Sigmoid colon (tissue), 7 donors: ENCODE data around the gene SAMD10. TPM values are rescaled to one million over a fixed set of nuclear protein-coding genes. Genes with fewer than 3 reads are reported as not detected.
A peak's percentile ranks its signal among the peaks of the same experiment; 100 is the strongest.
"Not testable (repeated sequence)": the region's sequence is repeated elsewhere in the genome, so short reads cannot be mapped to it uniquely, and the experiment has no call there.

ENCODE experiments used
- DNase-seq: peaks from one replicate; pipeline ENCODE4 v3.0.0-alpha.2; 2019
- H3K27ac ChIP-seq, 4 donors: fragments of 200-600 bp; sonication (generic); one replicate each; pipeline ENCODE4 v1.5.1; 2016 to 2019; ENCODE audit warnings: mild to moderate bottlenecking in 1 of 4
- H3K27me3 ChIP-seq, 3 donors: fragments of 200-600 bp; sonication (generic); one replicate each; pipeline ENCODE4 v1.5.1; 2019; ENCODE audit warnings: mild to moderate bottlenecking in 1 of 3
- H3K36me3 ChIP-seq, 4 donors: fragments of 200-600 bp; sonication (generic); one replicate each; pipeline ENCODE4 v1.5.1; 2016 to 2019
- H3K4me1 ChIP-seq, 4 donors: fragments of 200-600 bp; sonication (generic); one replicate each; pipeline ENCODE4 v1.5.1; 2017 to 2019
- H3K4me3 ChIP-seq, 4 donors: fragments of 200-600 bp; sonication (generic); one replicate each; pipeline ENCODE4 v1.5.1; 2017 to 2019; ENCODE audit warnings: mild to moderate bottlenecking in 2 of 4, moderate library complexity in 1 of 4
- H3K9me3 ChIP-seq, 4 donors: fragments of 200-600 bp in 3 of 4; sonication (generic) in 3 of 4; one replicate each; pipeline versions ENCODE4 v1.5.1 to v1.6.1; 2013 to 2019
- EP300 ChIP-seq, 4 donors: sonication (generic); formaldehyde crosslinking; IDR thresholded peaks; one replicate each; pipeline ENCODE4 v1.6.1; 2017; ENCODE audit warnings: antibody characterized with exemption in 4 of 4
- POLR2A ChIP-seq, 2 donors: fragments of 450-650 bp; IDR thresholded peaks; one replicate each; pipeline ENCODE4 v1.6.1; 2016; ENCODE audit warnings: antibody characterized with exemption in 2 of 2, mild to moderate bottlenecking in 2 of 2, moderate library complexity in 2 of 2
- POLR2AphosphoS5 ChIP-seq, 4 donors: sonication (generic); formaldehyde crosslinking; IDR thresholded peaks; one replicate each; pipeline ENCODE4 v1.6.1; 2017; ENCODE audit warnings: antibody characterized with exemption in 4 of 4
- WGBS, 2 donors: extraction: QIAGEN DNeasy Blood & Tissue Kit; methylation state at CpG; one replicate each; pipeline ENCODE4 v1.1.7; 2013; 5-methylcytosine and 5-hydroxymethylcytosine counted together
- intact Hi-C: fragments of 100-400 bp; cut with DNase I; formaldehyde crosslinking; loops from one replicate; pipeline ENCODE4 v1.15.1; 2023
- polyA plus RNA-seq, 3 donors: library from polyadenylated mRNA; stranded (reverse); fragments of 200-250 nt; gene quantifications; one replicate each; pipeline ENCODE4 v1.2.3, GENCODE V29; 2013
- total RNA-seq, 4 donors: library from RNA; depleted of rRNA; stranded (reverse); fragments of >200 nt; gene quantifications; one replicate each; pipeline ENCODE4 v1.1.0, GENCODE V29; 2016
- TF ChIP-seq, protein P1 (sequence below), 4 experiments: fragments of 450-650 bp in 3 of 4; fragments of 200-600 bp in 1 of 4; IDR thresholded peaks; one replicate each; pipeline ENCODE4 v1.5.1; 2016 to 2019; ENCODE audit warnings: antibody characterized with exemption in 4 of 4, mild to moderate bottlenecking in 3 of 4, moderate library complexity in 2 of 4
- donor health status: healthy with polysubstance abuse.
- donor health status: Bipolar disorder and iron deficiency.
- donor health status: healthy.

The SAMD10 gene
- total and polyA plus RNA-seq, 7 donors, result 0.68 to 8.7 (median 2.8) TPM

DNA sequence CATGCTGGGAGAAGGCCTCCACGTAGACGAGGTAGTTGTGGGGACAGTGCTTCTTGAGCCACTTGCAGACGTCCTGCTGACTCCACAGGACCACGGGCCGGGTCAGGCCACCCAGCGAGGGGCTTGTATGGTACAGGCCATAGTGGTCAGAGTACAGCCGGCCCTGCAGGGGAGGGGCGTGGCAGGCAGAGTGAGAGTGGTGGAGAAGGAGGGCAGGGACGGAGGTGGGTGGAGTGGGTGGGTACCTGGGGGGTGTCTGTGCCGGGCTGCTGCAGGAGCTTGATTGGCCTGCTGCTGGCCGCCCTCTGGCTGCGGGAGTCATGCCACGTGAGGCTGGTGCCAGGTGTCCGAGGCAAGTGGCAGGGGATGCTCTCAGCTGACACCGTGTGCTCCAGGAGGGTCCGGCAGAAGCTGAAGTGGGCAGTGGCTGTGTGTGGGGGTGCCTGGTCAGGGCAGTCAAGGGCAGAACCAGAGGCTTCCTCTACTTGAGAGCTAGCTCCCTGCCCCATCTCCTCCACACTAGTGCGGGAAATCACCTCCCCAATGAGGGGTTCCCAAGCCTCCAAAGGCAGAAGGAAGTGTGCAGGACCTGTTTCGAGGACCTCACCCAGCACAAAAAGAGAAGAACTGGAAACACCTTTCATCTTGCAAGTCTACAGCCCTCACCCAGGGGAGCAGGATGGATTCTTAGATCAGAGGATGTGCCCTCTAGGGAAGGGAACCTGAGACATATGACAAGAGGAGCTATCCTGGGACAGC is 2.3 kb downstream of the SAMD10 start:
- intact Hi-C loops, result loop anchor here (10.0 kb wide), 2 partner anchors 322 to 762 kb away; partner anchors contain the start of genes RTEL1, STMN3 and YTHDF1
- no peaks in the 10 kb centered on the region for H3K9me3 ChIP-seq
- peak; percentile 57 for DNase-seq
- H3K4me3 ChIP-seq, result no peak overlapping the region
- H3K36me3 ChIP-seq, result no peaks in the 10 kb centered on the region
- H3K27me3 ChIP-seq, result peaks cover 0 to 12% (median 7%) of the 10 kb centered on the region in 3 donors
- WGBS, 2 donors, result 91% methylated on average over 18 of the region's 18 CpGs
- peaks cover 0 to 43% (median 41%) of the 10 kb centered on the region in 4 donors for H3K4me1 ChIP-seq
- no peak for TF ChIP-seq POLR2A (IDR thresholded peaks at IDR 0.05)
- no peak overlapping the region for H3K27ac ChIP-seq

DNA sequence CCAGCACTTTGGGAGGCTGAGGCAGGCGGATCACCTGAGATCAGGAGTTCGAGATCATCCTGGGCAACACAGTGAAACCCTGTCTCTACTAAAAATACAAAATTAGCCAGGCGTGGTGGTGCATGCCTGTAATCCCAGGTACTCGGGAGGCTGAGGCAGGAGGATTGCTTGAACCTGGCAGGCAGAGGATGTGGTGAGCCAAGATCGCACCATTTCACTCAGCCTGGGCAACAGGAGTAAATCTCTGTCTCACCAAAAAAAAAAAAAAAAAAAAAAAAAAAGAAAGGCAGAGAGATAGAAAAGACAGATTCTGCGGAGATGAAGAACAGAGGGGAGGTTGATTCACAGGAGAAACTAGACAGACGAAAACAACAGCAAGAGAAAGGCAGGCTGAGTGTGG is 2.9 kb downstream of the SAMD10 start:
- not testable (repeated sequence) for H3K4me3 ChIP-seq, H3K36me3 ChIP-seq, H3K27ac ChIP-seq, DNase-seq, H3K9me3 ChIP-seq
- 91 to 98% methylated on average over 7 of the region's 7 CpGs for WGBS, 2 donors
- intact Hi-C loops, result loop anchor here (10.0 kb wide), 2 partner anchors 322 to 762 kb away; partner anchors contain the start of genes RTEL1, STMN3 and YTHDF1
- Histone ChIP-seq H3K27me3 (peaks cover 0 to 12% (median 7%) of the 10 kb centered on the region in 3 donors), H3K4me1 (peaks cover 0 to 36% (median 34%) of the 10 kb centered on the region in 4 donors)

DNA sequence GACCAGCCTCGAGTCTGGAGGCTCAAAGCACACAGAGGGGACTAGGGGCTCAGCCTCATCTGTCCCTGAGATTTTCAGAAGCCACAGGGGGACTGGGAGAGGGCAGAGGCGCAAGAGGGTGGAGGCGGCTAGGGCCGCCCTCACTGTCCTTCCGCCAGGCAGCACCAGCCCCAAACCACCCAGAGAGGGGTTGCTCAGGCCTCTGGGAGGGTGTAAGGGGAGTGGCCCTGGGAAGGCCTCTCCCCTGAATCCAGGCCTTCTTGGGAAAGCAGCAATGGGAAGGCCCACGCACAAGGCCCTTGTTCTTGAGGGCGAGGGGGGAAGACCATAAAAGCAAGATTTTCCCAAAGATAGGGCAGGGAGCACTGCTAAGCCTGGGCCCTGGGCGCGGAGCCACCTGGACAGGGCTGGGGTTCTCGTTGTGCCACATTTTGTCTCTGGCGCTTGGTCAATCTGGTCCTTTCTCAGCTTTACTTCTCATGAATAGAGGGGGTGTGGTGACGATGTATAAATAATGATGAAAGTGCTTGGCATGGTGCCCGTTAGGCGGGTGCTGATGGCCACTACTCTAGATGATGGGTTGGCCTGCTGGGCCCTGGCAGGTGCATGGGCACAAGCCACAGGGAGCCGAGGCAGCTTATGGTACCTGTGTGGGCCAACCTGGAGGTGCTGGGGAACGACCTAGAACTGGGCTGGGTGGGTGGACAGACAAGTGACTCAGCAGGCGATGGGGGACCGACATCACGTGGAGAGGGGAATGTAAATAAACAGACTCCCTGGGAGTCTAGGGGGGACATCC is 4.8 kb downstream of the SAMD10 start:
- TF ChIP-seq POLR2AphosphoS5 (IDR thresholded peaks at IDR 0.05) (no peak), EP300 (IDR thresholded peaks at IDR 0.05) (no peak), POLR2A (IDR thresholded peaks at IDR 0.05) (no peak)
- TF ChIP-seq, protein P1, sequence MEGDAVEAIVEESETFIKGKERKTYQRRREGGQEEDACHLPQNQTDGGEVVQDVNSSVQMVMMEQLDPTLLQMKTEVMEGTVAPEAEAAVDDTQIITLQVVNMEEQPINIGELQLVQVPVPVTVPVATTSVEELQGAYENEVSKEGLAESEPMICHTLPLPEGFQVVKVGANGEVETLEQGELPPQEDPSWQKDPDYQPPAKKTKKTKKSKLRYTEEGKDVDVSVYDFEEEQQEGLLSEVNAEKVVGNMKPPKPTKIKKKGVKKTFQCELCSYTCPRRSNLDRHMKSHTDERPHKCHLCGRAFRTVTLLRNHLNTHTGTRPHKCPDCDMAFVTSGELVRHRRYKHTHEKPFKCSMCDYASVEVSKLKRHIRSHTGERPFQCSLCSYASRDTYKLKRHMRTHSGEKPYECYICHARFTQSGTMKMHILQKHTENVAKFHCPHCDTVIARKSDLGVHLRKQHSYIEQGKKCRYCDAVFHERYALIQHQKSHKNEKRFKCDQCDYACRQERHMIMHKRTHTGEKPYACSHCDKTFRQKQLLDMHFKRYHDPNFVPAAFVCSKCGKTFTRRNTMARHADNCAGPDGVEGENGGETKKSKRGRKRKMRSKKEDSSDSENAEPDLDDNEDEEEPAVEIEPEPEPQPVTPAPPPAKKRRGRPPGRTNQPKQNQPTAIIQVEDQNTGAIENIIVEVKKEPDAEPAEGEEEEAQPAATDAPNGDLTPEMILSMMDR (IDR thresholded peaks at IDR 0.05), result no peak
- H3K4me3 ChIP-seq, result no peak overlapping the region
- intact Hi-C loops, result loop anchor here (2.0 to 10.0 kb wide), 5 partner anchors 197 to 760 kb away; partner anchors contain the start of genes PPDPF, RTEL1, STMN3 and YTHDF1
- H3K27me3 ChIP-seq, result peaks cover 0 to 12% (median 7%) of the 10 kb centered on the region in 3 donors
- 63 to 78% methylated on average over 19 of the region's 19 CpGs for WGBS, 2 donors
- DNase-seq, result peak; percentile 69
- no peaks in the 10 kb centered on the region for H3K36me3 ChIP-seq
- H3K4me1 ChIP-seq, result peaks cover 0 to 29% (median 26%) of the 10 kb centered on the region in 4 donors
- no peaks in the 10 kb centered on the region for H3K9me3 ChIP-seq
- H3K27ac ChIP-seq, result no peak overlapping the region

DNA sequence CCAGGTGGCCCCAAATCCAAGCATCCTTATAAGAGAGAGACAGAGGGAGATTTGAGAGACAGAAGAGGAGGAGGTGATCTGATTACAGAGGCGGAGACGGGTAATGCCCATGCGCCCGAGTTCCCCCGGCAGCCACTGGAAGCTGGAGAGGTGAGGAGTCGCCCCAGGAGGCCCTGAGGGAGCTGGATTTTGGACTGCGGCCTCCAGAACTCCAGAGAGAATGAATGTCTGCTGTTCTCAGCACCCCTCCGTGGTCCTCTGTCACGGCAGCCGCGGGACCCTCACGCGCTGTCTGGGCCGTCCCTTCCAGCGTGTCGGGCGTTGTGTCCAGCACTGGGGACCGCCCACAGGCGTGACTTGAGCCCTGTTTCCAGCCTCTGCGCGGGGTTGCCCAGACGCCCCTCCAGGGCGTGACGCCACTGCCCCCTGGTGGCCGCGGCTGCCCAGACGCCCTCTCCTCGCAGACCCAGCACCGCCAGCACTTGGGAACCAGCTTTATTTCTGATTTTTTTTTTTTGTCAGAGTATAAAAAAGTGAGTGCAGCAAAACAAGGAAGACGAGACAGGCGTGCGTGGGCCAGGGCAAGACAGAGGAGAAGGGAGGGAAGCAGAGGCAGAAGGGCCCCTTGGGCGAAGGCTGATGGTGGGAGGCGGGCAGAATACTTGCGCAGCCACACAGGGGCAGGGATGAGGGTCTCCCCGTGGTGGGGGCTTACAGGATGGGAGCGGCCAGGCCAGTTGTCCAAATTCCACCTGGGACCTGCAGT is 5.6 kb downstream of the SAMD10 start:
- no peaks in the 10 kb centered on the region for H3K36me3 ChIP-seq
- H3K4me3 ChIP-seq, result peak overlapping the region in 3 of 4 donors; percentile 33 to 46 (median 45)
- peak; percentile 93 for DNase-seq
- WGBS, 2 donors, result 14 to 19% methylated on average over 37 of the region's 37 CpGs
- intact Hi-C loops, result loop anchor here (1.0 to 10.0 kb wide), 6 partner anchors 65 to 759 kb away; partner anchors contain the start of genes PPDPF, RTEL1, STMN3 and YTHDF1
- peak overlapping the region; percentile 59 to 66 (median 62) for H3K27ac ChIP-seq
- peaks cover 0 to 12% (median 3%) of the 10 kb centered on the region in 3 donors for H3K27me3 ChIP-seq
- H3K9me3 ChIP-seq, result no peaks in the 10 kb centered on the region
- H3K4me1 ChIP-seq, result peaks cover 0 to 27% (median 23%) of the 10 kb centered on the region in 4 donors
- TF ChIP-seq POLR2AphosphoS5 (IDR thresholded peaks at IDR 0.05) (peak in 1 of 4 donors; percentile 15), EP300 (IDR thresholded peaks at IDR 0.05) (no peak), POLR2A (IDR thresholded peaks at IDR 0.05) (no peak)
- TF ChIP-seq, protein P1 (IDR thresholded peaks at IDR 0.05), result peak; percentile 91 to 98 (median 94)

DNA sequence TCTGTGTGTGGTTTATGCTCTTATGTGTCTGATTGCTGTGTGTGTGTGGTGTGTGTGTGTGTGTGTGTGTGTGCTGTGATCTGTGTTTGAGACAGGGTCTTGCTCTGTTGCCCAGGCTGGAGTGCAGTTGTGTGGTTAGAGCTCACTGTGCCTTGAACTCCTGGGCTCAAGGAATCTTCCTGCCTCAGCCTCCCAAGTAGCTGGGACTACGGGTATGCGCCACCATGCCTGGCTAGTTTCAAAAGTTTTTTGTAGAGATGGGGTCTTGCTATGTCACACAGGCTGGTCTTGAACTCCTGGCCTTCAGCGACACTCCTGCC is 6.3 kb downstream of the SAMD10 start:
- Histone ChIP-seq H3K27ac (peak overlapping the region in 2 of 4 donors; percentile 60 to 66), H3K36me3 (no peaks in the 10 kb centered on the region), H3K4me1 (peaks cover 0 to 27% (median 24%) of the 10 kb centered on the region in 4 donors), H3K4me3 (no peak overlapping the region), H3K9me3 (no peaks in the 10 kb centered on the region), H3K27me3 (peaks cover 0 to 6% (median 0%) of the 10 kb centered on the region in 3 donors)
- 95% methylated on average over 3 of the region's 3 CpGs for WGBS, 2 donors
- intact Hi-C loops, result loop anchor here (1.0 to 10.0 kb wide), 5 partner anchors 64 to 758 kb away; partner anchors contain the start of genes PPDPF, RTEL1, STMN3 and YTHDF1
- TF ChIP-seq POLR2A (IDR thresholded peaks at IDR 0.05) (no peak), EP300 (IDR thresholded peaks at IDR 0.05) (no peak), POLR2AphosphoS5 (IDR thresholded peaks at IDR 0.05) (no peak)
- TF ChIP-seq, protein P1 (IDR thresholded peaks at IDR 0.05), result no peak
- DNase-seq, result no peak
